Measurements from ENCODE around the gene UBE2A. TPM values are rescaled to one million over a fixed set of nuclear protein-coding genes. Genes with fewer than 3 reads are reported as not detected.

UBE2A gene
- 9.4 and 19.8 TPM in 2 replicates for total RNA-seq (ENCODE audit: low replicate concordance)

DNA sequence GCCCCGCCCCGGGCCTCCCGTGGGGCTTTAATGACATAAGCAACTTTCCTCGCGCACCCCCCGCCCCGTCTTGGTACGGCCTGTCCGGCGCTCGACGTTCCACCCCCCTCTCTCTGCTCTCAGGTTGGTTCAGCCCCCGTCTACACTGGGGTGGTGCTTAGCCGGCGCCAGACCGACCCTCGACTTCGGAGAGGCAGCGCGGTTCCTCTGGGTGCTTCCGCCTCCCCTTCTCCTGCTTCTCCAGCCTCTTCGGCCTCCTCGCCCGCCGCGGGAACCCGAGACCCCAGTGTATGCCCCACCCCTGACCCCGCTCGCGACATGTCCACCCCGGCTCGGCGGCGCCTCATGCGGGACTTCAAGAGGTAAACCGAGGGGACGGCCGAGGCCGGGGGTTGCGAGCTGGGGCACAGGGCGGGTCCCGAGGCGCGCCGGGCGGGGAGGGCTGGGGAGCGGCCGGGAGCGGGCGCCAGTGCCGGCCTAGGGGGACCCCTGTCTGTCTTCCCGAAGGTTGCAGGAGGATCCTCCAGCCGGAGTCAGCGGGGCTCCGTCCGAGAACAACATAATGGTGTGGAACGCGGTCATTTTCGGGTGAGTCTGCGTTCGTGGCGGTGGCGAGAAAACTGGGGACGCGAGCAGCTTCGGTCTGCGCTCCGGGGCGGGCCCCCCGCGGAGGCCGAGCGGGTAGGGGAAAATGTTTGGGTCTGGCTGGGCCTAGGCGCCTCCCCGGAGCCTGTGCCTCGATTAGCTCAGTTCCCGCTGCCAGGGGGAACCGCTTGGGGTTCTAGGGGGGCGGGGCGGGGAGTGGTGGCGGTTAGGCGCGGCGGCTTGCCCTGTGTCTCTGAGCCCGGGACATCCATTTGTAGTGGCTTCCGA is at the start of gene UBE2A:
Gene UBE2A (plus strand): TSS at position 170 of the 873 bp plus-strand sequence. CDS start 149 bp downstream, at position 319.

GRCh38 chrX:119565107-119565663 is 9.2 kb upstream of the UBE2A start, which contains the start of gene STEEP1:
STEEP1 (minus strand) TSS chrX:119565409; CDS start chrX:119565355, 54 bp downstream.

GRCh38 chrX:119606280-119607017 is 32.1 kb downstream of the UBE2A start, which contains the start of gene NKRF:
NKRF (minus strand) TSS chrX:119606424.

Other genes with a start within 250 kb of the UBE2A start
- gene SLC25A43, start 175.2 kb upstream of the UBE2A start, total RNA-seq (ENCODE audit: low replicate concordance), result 15.1 and 15.6 TPM in 2 replicates
- gene SLC25A5, start 106.1 kb upstream of the UBE2A start, total RNA-seq (ENCODE audit: low replicate concordance), result 152 and 222 TPM in 2 replicates
- gene STEEP1, start 9.2 kb upstream of the UBE2A start, total RNA-seq (ENCODE audit: low replicate concordance), result 32.2 and 40.1 TPM in 2 replicates
- 3.5 and 3.6 TPM in 2 replicates for gene NKRF, start 31.9 kb downstream of the UBE2A start, total RNA-seq (ENCODE audit: low replicate concordance)
- 9.6 and 35.5 TPM in 2 replicates for gene SEPTIN6, start 118.6 kb downstream of the UBE2A start, total RNA-seq (ENCODE audit: low replicate concordance)
- 0.23 and 1.1 TPM in 2 replicates for gene SOWAHD, start 184.0 kb downstream of the UBE2A start, total RNA-seq (ENCODE audit: low replicate concordance)
- gene RPL39, start 217.1 kb downstream of the UBE2A start, total RNA-seq (ENCODE audit: low replicate concordance), result 2,273 and 2,296 TPM in 2 replicates

Data from smooth muscle cell of the coronary artery (primary cell).